ENCODE data around the gene LRFN4. TPM values are rescaled to one million over a fixed set of nuclear protein-coding genes. Genes with fewer than 3 reads are reported as not detected.

The LRFN4 gene
- polyA plus RNA-seq, 3 donors, result 1.0 to 7.7 (median 1.7) TPM

DNA sequence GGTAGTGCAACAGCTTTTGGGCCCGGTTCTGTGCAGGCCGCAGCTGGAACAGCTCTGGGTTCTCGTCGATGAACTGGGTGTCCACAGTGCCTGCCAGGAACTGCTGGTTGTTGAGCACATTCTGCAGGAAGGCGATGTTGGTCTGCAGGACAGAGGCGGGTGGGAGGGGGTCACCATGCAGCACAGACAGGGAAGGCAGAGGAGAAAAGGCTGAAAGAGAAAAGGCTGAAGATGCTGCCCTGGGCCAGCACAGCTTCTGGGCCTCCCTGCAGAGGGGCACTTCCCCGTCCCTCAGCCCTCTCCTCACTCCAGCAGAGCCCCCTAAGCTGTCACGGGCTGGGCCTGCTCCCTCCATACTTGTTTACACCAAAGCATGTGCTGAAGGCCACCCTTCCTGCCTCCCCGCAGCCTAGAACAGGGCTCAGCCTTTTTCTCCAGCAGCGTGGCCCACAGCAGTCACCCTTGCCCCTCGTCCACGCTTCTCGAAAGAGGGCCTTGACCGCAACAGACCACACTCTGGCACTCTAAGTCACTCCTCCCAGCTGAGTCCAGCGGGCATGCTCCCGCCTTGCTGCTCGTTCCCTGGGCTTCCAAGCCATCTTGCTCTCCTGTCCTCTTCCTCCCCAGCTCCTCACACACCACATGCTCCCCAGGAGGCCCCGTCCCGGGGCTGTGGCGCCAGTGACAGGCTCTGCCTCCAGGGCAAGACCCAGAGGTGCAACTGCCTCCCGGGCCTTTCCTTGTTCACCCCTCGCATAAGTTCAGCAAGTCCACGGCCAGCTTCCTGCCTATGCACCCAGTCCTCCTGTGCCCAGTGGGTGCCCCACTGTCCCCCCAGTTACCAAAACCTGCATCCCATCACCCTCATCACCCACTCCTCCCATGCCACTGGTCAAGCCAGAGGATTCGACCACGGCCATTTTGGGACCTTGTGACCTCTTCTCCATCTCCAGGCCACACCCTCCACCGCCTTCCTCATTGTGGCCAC, 3.3 kb upstream of the LRFN4 start:
- Histone ChIP-seq H3K9me3 (replicated peaks in 1 of 2; ENCODE audit: control insufficient read depth in 1 of 2, insufficient read depth in 1 of 2, low read length in 2 of 2) (no peaks in the 10 kb centered on the region), H3K79me2 (ENCODE audit: insufficient read depth, low read length) (peaks cover under 1% of the 10 kb centered on the region), H3K36me3 (replicated peaks in 1 of 2; ENCODE audit: control insufficient read depth in 1 of 2, insufficient read depth in 2 of 2, low read length in 2 of 2) (peaks cover 5 to 7% of the 10 kb centered on the region in 2 donors), H3K4me3 (replicated peaks in 1 of 3; ENCODE audit: low read depth in 2 of 3, low read length in 3 of 3) (no peak overlapping the region), H3K27me3 (ENCODE audit: control insufficient read depth in 2 of 2, insufficient read depth in 2 of 2, low read length in 2 of 2) (no peaks in the 10 kb centered on the region), H3K9ac (ENCODE audit: insufficient read depth, low read length, poor library complexity, severe bottlenecking) (no peak overlapping the region), H2AFZ (ENCODE audit: insufficient read depth, low read depth, low read length, poor library complexity, severe bottlenecking) (no peak overlapping the region), H3K27ac (ENCODE audit: low read depth in 1 of 2, low read length in 2 of 2) (no peak overlapping the region), H3K4me2 (replicated peaks; ENCODE audit: extremely low read depth, low read length, poor library complexity, severe bottlenecking) (no peak overlapping the region), H3K4me1 (ENCODE audit: control insufficient read depth in 1 of 2, insufficient read depth in 2 of 2, low read length in 2 of 2) (peaks cover 21 to 27% of the 10 kb centered on the region in 2 donors), H4K20me1 (ENCODE audit: insufficient read depth, low read length) (no peaks in the 10 kb centered on the region)
- peaks cover 0 to 9% of the 10 kb centered on the region in 2 donors for H3K36me3 Mint-ChIP-seq
- H3K4me1 Mint-ChIP-seq, result peaks cover 25% of the 10 kb centered on the region
- TF ChIP-seq, protein P1, sequence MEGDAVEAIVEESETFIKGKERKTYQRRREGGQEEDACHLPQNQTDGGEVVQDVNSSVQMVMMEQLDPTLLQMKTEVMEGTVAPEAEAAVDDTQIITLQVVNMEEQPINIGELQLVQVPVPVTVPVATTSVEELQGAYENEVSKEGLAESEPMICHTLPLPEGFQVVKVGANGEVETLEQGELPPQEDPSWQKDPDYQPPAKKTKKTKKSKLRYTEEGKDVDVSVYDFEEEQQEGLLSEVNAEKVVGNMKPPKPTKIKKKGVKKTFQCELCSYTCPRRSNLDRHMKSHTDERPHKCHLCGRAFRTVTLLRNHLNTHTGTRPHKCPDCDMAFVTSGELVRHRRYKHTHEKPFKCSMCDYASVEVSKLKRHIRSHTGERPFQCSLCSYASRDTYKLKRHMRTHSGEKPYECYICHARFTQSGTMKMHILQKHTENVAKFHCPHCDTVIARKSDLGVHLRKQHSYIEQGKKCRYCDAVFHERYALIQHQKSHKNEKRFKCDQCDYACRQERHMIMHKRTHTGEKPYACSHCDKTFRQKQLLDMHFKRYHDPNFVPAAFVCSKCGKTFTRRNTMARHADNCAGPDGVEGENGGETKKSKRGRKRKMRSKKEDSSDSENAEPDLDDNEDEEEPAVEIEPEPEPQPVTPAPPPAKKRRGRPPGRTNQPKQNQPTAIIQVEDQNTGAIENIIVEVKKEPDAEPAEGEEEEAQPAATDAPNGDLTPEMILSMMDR (IDR thresholded peaks at IDR 0.05), result no peak
- H3K4me3 Mint-ChIP-seq, result peak overlapping the region in 1 of 2 donors; percentile 18
- intact Hi-C loops (cut with micrococcal nuclease), result no loop called here
- peak overlapping the region in 3 of 7 donors; percentile 44 to 65 (median 55) for H3K27ac Mint-ChIP-seq
- no peaks in the 10 kb centered on the region for H3K9me3 Mint-ChIP-seq
- DNase-seq, result no peak
- peaks cover 0 to 3% (median 0%) of the 10 kb centered on the region in 3 donors for H3K27me3 Mint-ChIP-seq (ENCODE audit: low read depth in 3 of 3)
- 91% methylated on average over 26 of the region's 26 CpGs for WGBS (ENCODE audit: insufficient coverage)

DNA sequence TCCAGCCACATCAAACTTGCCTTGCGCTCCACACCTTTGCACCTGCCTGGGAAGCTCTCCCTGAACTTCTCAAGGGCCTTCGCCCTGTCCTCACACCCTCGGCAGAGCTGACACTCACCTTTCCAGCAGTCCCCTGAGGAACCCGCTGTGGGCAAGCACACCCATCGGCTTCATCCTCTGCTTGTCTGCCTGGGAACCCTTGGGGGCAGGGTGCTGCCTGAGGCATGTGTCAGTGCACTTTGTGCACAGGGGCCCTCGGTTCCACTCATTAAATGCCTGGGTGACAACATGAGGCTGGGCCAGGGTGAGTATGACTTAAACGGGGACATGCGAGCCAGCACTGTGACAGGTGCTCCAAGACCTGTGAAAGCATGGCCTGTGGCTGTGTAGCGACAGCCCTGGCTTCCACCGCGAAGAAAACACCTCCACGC, 2.6 kb upstream of the LRFN4 start:
- H3K36me3 Mint-ChIP-seq, result peaks cover 0 to 2% of the 10 kb centered on the region in 2 donors
- Histone ChIP-seq H3K9me3 (replicated peaks in 1 of 2; ENCODE audit: control insufficient read depth in 1 of 2, insufficient read depth in 1 of 2, low read length in 2 of 2) (no peaks in the 10 kb centered on the region), H3K27ac (ENCODE audit: low read depth in 1 of 2, low read length in 2 of 2) (no peak overlapping the region), H3K36me3 (replicated peaks in 1 of 2; ENCODE audit: control insufficient read depth in 1 of 2, insufficient read depth in 2 of 2, low read length in 2 of 2) (peaks cover 0 to 2% of the 10 kb centered on the region in 2 donors), H4K20me1 (ENCODE audit: insufficient read depth, low read length) (no peaks in the 10 kb centered on the region), H3K4me1 (ENCODE audit: control insufficient read depth in 1 of 2, insufficient read depth in 2 of 2, low read length in 2 of 2) (peaks cover 21 to 27% of the 10 kb centered on the region in 2 donors), H3K9ac (ENCODE audit: insufficient read depth, low read length, poor library complexity, severe bottlenecking) (no peak overlapping the region), H3K4me3 (replicated peaks in 1 of 3; ENCODE audit: low read depth in 2 of 3, low read length in 3 of 3) (no peak overlapping the region), H3K27me3 (ENCODE audit: control insufficient read depth in 2 of 2, insufficient read depth in 2 of 2, low read length in 2 of 2) (no peaks in the 10 kb centered on the region), H3K79me2 (ENCODE audit: insufficient read depth, low read length) (peaks cover 3% of the 10 kb centered on the region), H3K4me2 (replicated peaks; ENCODE audit: extremely low read depth, low read length, poor library complexity, severe bottlenecking) (no peak overlapping the region), H2AFZ (ENCODE audit: insufficient read depth, low read depth, low read length, poor library complexity, severe bottlenecking) (no peak overlapping the region)
- TF ChIP-seq, protein P1 (IDR thresholded peaks at IDR 0.05), result no peak
- intact Hi-C loops (cut with micrococcal nuclease), result no loop called here
- H3K27me3 Mint-ChIP-seq (ENCODE audit: low read depth in 3 of 3), result peaks cover 0 to 3% (median 0%) of the 10 kb centered on the region in 3 donors
- H3K27ac Mint-ChIP-seq, result no peak overlapping the region
- WGBS (ENCODE audit: insufficient coverage), result 97% methylated on average over 12 of the region's 12 CpGs
- DNase-seq, result no peak
- H3K4me3 Mint-ChIP-seq, result peak overlapping the region in 1 of 2 donors; percentile 18
- no peaks in the 10 kb centered on the region for H3K9me3 Mint-ChIP-seq
- H3K4me1 Mint-ChIP-seq, result peaks cover 25% of the 10 kb centered on the region
